HUES48 (cell line): Measurements from ENCODE around the gene CTNNA3.

Source experiments
- H3K27ac ChIP-seq: one replicate; pipeline ENCODE4 v1.7.0; 2013; ENCODE audit warnings: low read depth, low read length, inconsistent platforms
- H3K27me3 ChIP-seq: 2 replicates; pipeline ENCODE4 v1.6.1; 2013; ENCODE audit warnings: mild to moderate bottlenecking, low read length; ENCODE audit not compliant: control insufficient read depth, insufficient read depth
- H3K36me3 ChIP-seq: 2 replicates; pipeline ENCODE4 v1.6.1; 2013; ENCODE audit warnings: low read length; ENCODE audit not compliant: control insufficient read depth, insufficient read depth
- H3K4me1 ChIP-seq: 2 replicates; pipeline ENCODE4 v1.6.1; 2013; ENCODE audit warnings: mild to moderate bottlenecking, low read length; ENCODE audit not compliant: control insufficient read depth, insufficient read depth
- H3K4me3 ChIP-seq: 2 replicates; pipeline ENCODE4 v1.5.1; 2013; ENCODE audit warnings: mild to moderate bottlenecking, low read depth, low read length
- H3K9ac ChIP-seq: 2 replicates; pipeline ENCODE4 v1.6.1; 2013; ENCODE audit warnings: mild to moderate bottlenecking, low read depth, low read length, moderate library complexity
- H3K9me3 ChIP-seq: 2 replicates; pipeline ENCODE4 v1.6.1; 2013; ENCODE audit warnings: low read length; ENCODE audit not compliant: control insufficient read depth, insufficient read depth

Gene CTNNA3

GRCh38 chr10:65864036-65864435 lies 1832.0 kb downstream of the CTNNA3 start:
- Histone ChIP-seq H3K4me1 (no peaks in the 10 kb centered on the region), H3K9me3 (no peaks in the 10 kb centered on the region), H3K4me3 (no peak overlapping the region), H3K36me3 (no peaks in the 10 kb centered on the region), H3K9ac (no peak overlapping the region), H3K27me3 (no peaks in the 10 kb centered on the region), H3K27ac (no peak overlapping the region)
